Measurements from ENCODE around the gene GFPT2.

GFPT2 gene

GRCh38 chr5:180338001-180338707, 15.0 kb downstream of the GFPT2 start:
- H3K9me3 ChIP-seq (ENCODE audit: control insufficient read depth, low read length) = no peaks in the 10 kb centered on the region
- peaks cover 69% of the 10 kb centered on the region for H3K4me1 ChIP-seq (ENCODE audit: control insufficient read depth, insufficient read depth, low read length)
- no peak for DNase-seq (ENCODE audit: low read depth)
- H3K36me3 ChIP-seq (ENCODE audit: control insufficient read depth, insufficient read depth, low read length, severe bottlenecking) = peaks cover 35% of the 10 kb centered on the region
- H3K9ac ChIP-seq (ENCODE audit: low read length) = peak overlapping the region; percentile 30
- H3K4me3 ChIP-seq (ENCODE audit: low read length) = no peak overlapping the region
- H3K27me3 ChIP-seq (replicated peaks; ENCODE audit: control insufficient read depth, insufficient read depth, low read length) = no peaks in the 10 kb centered on the region

DNA sequence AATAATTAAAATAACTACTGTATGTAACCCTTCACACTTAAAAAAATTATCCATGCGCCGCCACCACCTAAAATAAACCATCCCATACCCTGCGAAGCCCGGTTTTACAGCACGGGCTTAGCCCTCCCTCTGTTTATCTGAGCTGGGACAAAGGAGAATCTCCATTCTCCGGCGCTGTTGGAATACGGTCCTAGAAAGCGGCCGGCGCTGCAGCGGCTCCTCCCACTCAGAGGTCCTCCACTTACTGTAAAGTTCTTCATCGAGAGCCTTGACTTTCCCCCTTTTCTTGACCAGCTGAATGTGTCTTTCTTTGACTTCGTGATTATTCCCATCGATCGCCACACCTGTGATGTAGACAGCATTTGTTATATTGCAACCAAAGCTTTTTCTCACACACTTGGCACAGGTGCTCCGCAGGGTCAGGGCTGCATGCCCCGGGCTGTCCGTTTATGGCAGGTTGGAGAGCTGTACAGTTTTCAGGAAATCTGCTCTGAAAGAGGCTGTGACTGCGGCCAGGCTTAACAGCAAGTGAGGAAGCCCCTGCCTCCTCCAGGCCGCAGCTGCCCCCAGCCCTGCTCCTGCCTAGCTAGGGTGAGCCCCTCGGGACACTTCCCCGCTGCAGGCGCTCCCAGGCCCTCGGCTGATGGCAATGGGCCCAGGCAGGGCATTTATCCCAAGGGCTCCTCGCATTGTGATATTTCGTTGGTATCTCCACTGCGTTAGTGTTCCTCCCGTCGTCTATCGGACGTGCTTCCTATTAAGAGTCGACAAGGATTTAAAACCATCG, 16.7 kb downstream of the GFPT2 start:
- Histone ChIP-seq H3K4me1 (ENCODE audit: control insufficient read depth, insufficient read depth, low read length) (peaks cover 66% of the 10 kb centered on the region), H3K27me3 (replicated peaks; ENCODE audit: control insufficient read depth, insufficient read depth, low read length) (no peaks in the 10 kb centered on the region), H3K36me3 (ENCODE audit: control insufficient read depth, insufficient read depth, low read length, severe bottlenecking) (peaks cover 35% of the 10 kb centered on the region), H3K9me3 (ENCODE audit: control insufficient read depth, low read length) (no peaks in the 10 kb centered on the region), H3K4me3 (ENCODE audit: low read length) (no peak overlapping the region), H3K9ac (ENCODE audit: low read length) (no peak overlapping the region)
- DNase-seq (ENCODE audit: low read depth) = no peak

DNA sequence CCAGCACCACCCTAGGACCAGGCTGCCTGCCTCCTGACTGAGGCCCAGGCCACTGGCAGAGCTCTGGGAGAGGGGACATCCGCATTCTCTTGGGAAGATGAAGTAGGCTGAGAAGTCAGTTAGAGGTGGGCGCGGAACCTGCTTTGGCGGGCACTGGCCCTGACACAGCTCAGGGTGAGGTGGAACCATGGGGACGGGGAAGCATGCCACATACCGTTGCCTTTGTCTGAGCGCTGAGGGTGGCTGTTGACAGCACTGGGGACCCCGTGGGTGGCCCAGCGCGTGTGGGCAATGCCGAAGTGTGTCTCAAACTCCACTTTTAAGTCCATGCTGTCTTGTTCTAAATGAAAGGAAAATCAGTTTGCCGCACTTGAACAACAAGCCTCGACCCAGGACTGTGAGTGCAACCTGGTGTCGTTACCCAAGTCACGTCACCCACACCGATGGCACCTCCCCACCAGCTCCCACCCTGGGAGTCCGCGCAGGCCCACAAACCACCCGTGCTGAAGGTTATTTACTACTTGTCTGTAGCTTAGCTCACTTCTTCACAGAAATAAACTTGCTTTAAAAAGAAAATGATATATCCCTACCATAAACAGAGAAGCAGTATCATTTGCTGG, 17.4 kb downstream of the GFPT2 start:
- DNase-seq (ENCODE audit: low read depth) = no peak
- Histone ChIP-seq H3K4me3 (ENCODE audit: low read length) (no peak overlapping the region), H3K9ac (ENCODE audit: low read length) (no peak overlapping the region), H3K27me3 (replicated peaks; ENCODE audit: control insufficient read depth, insufficient read depth, low read length) (no peaks in the 10 kb centered on the region), H3K4me1 (ENCODE audit: control insufficient read depth, insufficient read depth, low read length) (peaks cover 65% of the 10 kb centered on the region), H3K9me3 (ENCODE audit: control insufficient read depth, low read length) (no peaks in the 10 kb centered on the region), H3K36me3 (ENCODE audit: control insufficient read depth, insufficient read depth, low read length, severe bottlenecking) (peaks cover 35% of the 10 kb centered on the region)

DNA sequence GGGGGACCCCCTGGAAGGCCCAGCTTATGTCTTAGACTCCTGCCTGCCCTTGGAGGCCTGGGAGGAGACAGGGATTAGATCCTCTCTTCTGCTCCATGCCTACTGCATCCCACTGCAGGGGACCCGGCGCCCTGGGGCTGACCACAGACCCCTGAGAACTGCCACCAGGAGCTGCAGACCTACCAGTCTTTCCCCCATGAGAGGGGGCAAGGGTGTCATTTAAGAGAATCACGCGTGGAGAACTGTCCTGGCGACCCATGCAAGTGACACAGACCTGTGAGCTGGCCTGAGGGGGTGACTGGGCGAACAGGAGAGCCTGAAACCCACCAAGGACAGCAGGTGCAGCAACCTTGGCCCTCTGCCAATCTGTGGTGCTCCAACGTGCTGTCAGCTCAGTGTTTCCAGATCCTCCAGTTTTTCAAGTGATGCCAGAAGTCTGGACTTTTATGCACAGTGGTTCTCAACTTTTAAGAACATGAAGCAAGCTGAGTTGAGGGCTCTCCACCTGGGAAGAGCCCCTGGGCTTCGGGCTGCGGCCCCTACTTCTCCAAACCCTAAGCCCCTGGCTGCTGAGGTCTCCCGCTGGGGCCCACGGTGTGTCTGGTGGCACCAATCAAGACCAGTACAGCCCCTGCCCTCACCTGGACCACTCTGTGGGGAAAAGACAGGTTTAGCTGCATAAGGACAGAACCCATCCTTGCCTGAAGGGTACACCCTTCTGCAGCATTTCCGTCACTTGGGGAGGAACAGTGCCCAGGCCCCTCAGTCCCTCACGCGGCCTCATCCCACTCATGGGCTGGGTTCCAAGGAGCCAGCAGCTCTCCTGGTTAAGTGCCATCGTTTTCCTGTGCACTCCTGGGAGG, 18.2 kb downstream of the GFPT2 start:
- H3K36me3 ChIP-seq (ENCODE audit: control insufficient read depth, insufficient read depth, low read length, severe bottlenecking) = peaks cover 35% of the 10 kb centered on the region
- no peaks in the 10 kb centered on the region for H3K27me3 ChIP-seq (replicated peaks; ENCODE audit: control insufficient read depth, insufficient read depth, low read length)
- H3K9me3 ChIP-seq (ENCODE audit: control insufficient read depth, low read length) = no peaks in the 10 kb centered on the region
- no peak for DNase-seq (ENCODE audit: low read depth)
- H3K9ac ChIP-seq (ENCODE audit: low read length) = peak overlapping the region; percentile 11
- H3K4me3 ChIP-seq (ENCODE audit: low read length) = no peak overlapping the region
- H3K4me1 ChIP-seq (ENCODE audit: control insufficient read depth, insufficient read depth, low read length) = peaks cover 69% of the 10 kb centered on the region

DNA sequence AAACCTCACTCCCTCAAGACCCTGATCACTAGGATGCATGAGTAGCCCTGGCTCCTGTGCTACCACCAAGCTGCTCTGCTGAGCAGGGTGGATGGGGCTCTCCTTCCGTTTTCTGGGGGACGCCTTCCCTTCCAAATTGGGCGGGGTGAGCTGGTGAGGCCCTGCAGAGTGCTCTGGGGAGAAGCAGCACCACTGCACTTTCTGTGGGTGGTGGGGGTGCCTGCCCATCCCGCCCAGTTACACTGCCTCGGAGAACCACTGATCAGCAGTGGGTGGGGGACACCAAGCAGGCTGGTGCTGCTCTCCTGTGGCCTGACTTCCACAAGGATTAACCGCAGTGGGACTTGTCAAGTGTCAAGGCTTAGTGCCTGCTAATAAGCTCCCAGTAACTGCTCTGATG, 19.0 kb downstream of the GFPT2 start:
- Histone ChIP-seq H3K9ac (ENCODE audit: low read length) (peak overlapping the region; percentile 11), H3K27me3 (replicated peaks; ENCODE audit: control insufficient read depth, insufficient read depth, low read length) (no peaks in the 10 kb centered on the region), H3K4me1 (ENCODE audit: control insufficient read depth, insufficient read depth, low read length) (peaks cover 70% of the 10 kb centered on the region), H3K36me3 (ENCODE audit: control insufficient read depth, insufficient read depth, low read length, severe bottlenecking) (peaks cover 42% of the 10 kb centered on the region), H3K9me3 (ENCODE audit: control insufficient read depth, low read length) (no peaks in the 10 kb centered on the region), H3K4me3 (ENCODE audit: low read length) (no peak overlapping the region)
- DNase-seq (ENCODE audit: low read depth) = no peak

- Histone ChIP-seq H3K4me1 (ENCODE audit: control insufficient read depth, insufficient read depth, low read length) (peaks cover 68% of the 10 kb centered on the region), H3K9ac (ENCODE audit: low read length) (peak overlapping the region; percentile 11), H3K4me3 (ENCODE audit: low read length) (no peak overlapping the region), H3K9me3 (ENCODE audit: control insufficient read depth, low read length) (no peaks in the 10 kb centered on the region), H3K36me3 (ENCODE audit: control insufficient read depth, insufficient read depth, low read length, severe bottlenecking) (peaks cover 43% of the 10 kb centered on the region), H3K27me3 (replicated peaks; ENCODE audit: control insufficient read depth, insufficient read depth, low read length) (no peaks in the 10 kb centered on the region)
- peak; percentile 58 for DNase-seq (ENCODE audit: low read depth)
Observed at GRCh38 chr5:180333661-180334060, 19.5 kb downstream of the GFPT2 start.

GRCh38 chr5:180332861-180333260, 20.3 kb downstream of the GFPT2 start:
- DNase-seq (ENCODE audit: low read depth) = no peak
- Histone ChIP-seq H3K4me1 (ENCODE audit: control insufficient read depth, insufficient read depth, low read length) (peaks cover 63% of the 10 kb centered on the region), H3K36me3 (ENCODE audit: control insufficient read depth, insufficient read depth, low read length, severe bottlenecking) (peaks cover 49% of the 10 kb centered on the region), H3K9ac (ENCODE audit: low read length) (no peak overlapping the region), H3K4me3 (ENCODE audit: low read length) (no peak overlapping the region), H3K9me3 (ENCODE audit: control insufficient read depth, low read length) (no peaks in the 10 kb centered on the region), H3K27me3 (replicated peaks; ENCODE audit: control insufficient read depth, insufficient read depth, low read length) (no peaks in the 10 kb centered on the region)

DNA sequence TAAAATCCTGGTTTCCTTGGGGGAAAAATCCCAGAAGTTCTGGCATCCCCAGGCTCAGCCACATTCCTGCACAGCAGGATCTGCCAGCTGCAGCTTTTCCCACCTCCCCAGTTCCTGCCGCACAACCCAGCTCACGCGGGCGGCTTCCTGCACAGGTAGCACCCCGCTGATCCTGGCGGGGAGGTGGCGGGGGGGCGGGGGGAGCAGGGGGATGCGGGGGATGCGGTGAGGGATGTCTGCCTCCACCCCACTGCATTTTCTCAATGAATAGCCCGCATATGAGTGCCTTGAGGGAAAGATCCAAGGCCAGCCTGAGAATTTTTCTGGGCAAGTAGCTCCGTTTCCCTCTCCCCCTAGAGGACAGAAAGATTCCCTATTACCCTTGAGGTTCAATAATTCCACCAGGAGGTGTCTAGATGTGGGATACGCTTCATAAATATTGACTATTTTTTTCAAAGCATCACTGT, 21.1 kb downstream of the GFPT2 start:
- Histone ChIP-seq H3K27me3 (replicated peaks; ENCODE audit: control insufficient read depth, insufficient read depth, low read length) (no peaks in the 10 kb centered on the region), H3K9ac (ENCODE audit: low read length) (no peak overlapping the region), H3K36me3 (ENCODE audit: control insufficient read depth, insufficient read depth, low read length, severe bottlenecking) (peaks cover 50% of the 10 kb centered on the region), H3K9me3 (ENCODE audit: control insufficient read depth, low read length) (no peaks in the 10 kb centered on the region), H3K4me1 (ENCODE audit: control insufficient read depth, insufficient read depth, low read length) (peaks cover 59% of the 10 kb centered on the region), H3K4me3 (ENCODE audit: low read length) (no peak overlapping the region)
- no peak for DNase-seq (ENCODE audit: low read depth)

DNA sequence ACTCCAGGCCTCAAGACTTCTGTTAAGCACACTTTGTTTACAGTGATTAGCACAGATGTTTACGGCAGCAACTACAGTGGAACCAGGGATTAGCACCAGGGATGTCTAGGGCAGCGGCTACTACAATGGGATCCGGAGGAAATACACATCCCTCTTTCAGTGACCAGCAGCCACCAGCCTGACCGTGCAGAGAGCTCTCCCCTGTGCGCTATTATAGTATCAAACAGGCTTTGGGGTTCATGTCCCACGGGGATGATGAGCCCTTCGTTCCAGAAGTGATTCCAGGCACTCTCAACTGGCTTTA, 21.5 kb downstream of the GFPT2 start:
- Histone ChIP-seq H3K4me3 (ENCODE audit: low read length) (peak overlapping the region; percentile 33), H3K9ac (ENCODE audit: low read length) (peak overlapping the region; percentile 39), H3K9me3 (ENCODE audit: control insufficient read depth, low read length) (no peaks in the 10 kb centered on the region), H3K4me1 (ENCODE audit: control insufficient read depth, insufficient read depth, low read length) (peaks cover 59% of the 10 kb centered on the region), H3K27me3 (replicated peaks; ENCODE audit: control insufficient read depth, insufficient read depth, low read length) (no peaks in the 10 kb centered on the region), H3K36me3 (ENCODE audit: control insufficient read depth, insufficient read depth, low read length, severe bottlenecking) (peaks cover 46% of the 10 kb centered on the region)
- DNase-seq (ENCODE audit: low read depth) = peak; percentile 25

GRCh38 chr5:180330810-180331646, 22.1 kb downstream of the GFPT2 start:
- Histone ChIP-seq H3K4me1 (ENCODE audit: control insufficient read depth, insufficient read depth, low read length) (peaks cover 59% of the 10 kb centered on the region), H3K36me3 (ENCODE audit: control insufficient read depth, insufficient read depth, low read length, severe bottlenecking) (peaks cover 43% of the 10 kb centered on the region), H3K4me3 (ENCODE audit: low read length) (peak overlapping the region; percentile 33), H3K9ac (ENCODE audit: low read length) (peak overlapping the region; percentile 39), H3K9me3 (ENCODE audit: control insufficient read depth, low read length) (no peaks in the 10 kb centered on the region), H3K27me3 (replicated peaks; ENCODE audit: control insufficient read depth, insufficient read depth, low read length) (no peaks in the 10 kb centered on the region)
- DNase-seq (ENCODE audit: low read depth) = peak; percentile 90

Measured in adipocyte (in vitro differentiated cells).